Astrocyte (in vitro differentiated cells and primary cell): ENCODE measurements around the gene EML1. TPM values are rescaled to one million over a fixed set of nuclear protein-coding genes. Genes with fewer than 3 reads are reported as not detected.
A peak's percentile ranks its signal among the peaks of the same experiment; 100 is the strongest.

ENCODE experiments used
- DNase-seq: peaks from one replicate; pipeline ENCODE4 v3.0.0-alpha.2; 2010; ENCODE audit warnings: low read depth
- FAIRE-seq: peaks from 2 replicates; lab custom pipeline; 2011; peaks lifted over from hg19 to GRCh38; lab: Jason Lieb, UNC
- H2AFZ ChIP-seq: 2 replicates; pipeline ENCODE4 v1.6.0; 2012; ENCODE audit warnings: low read depth, low read length, inconsistent platforms
- H3K27ac ChIP-seq: 2 replicates; pipeline ENCODE4 v1.5.1; 2011; ENCODE audit warnings: low read depth, low read length, inconsistent platforms
- H3K27me3 ChIP-seq: 2 replicates; pipeline ENCODE4 v1.6.0; 2011; ENCODE audit warnings: low read length, inconsistent platforms; ENCODE audit not compliant: insufficient read depth
- H3K36me3 ChIP-seq: 2 replicates; pipeline ENCODE4 v1.5.1; 2011; ENCODE audit warnings: low read length, inconsistent platforms; ENCODE audit not compliant: insufficient read depth
- H3K4me1 ChIP-seq: 2 replicates; pipeline ENCODE4 v1.5.1; 2011; ENCODE audit warnings: low read length, inconsistent platforms; ENCODE audit not compliant: insufficient read depth
- H3K4me2 ChIP-seq: 2 replicates; pipeline ENCODE4 v1.6.0; 2012; ENCODE audit warnings: low read length, inconsistent platforms
- H3K4me3 ChIP-seq: 2 replicates; pipeline ENCODE4 v1.5.1; 2011; ENCODE audit warnings: low read depth, mild to moderate bottlenecking, low read length, inconsistent platforms; ENCODE audit not compliant: insufficient read depth
- H3K79me2 ChIP-seq: 2 replicates; pipeline ENCODE4 v1.6.0; 2012; ENCODE audit warnings: mild to moderate bottlenecking, low read length, inconsistent platforms; ENCODE audit not compliant: insufficient read depth
- H3K9ac ChIP-seq: 2 replicates; pipeline ENCODE4 v1.6.0; 2012; ENCODE audit warnings: mild to moderate bottlenecking, low read length, inconsistent platforms
- H3K9me3 ChIP-seq: 2 replicates; pipeline ENCODE4 v1.5.1; 2012; ENCODE audit warnings: low read depth, mild to moderate bottlenecking, low read length, inconsistent platforms; ENCODE audit not compliant: insufficient read depth
- H4K20me1 ChIP-seq: 2 replicates; pipeline ENCODE4 v1.6.0; 2012; ENCODE audit warnings: low read length, inconsistent platforms; ENCODE audit not compliant: insufficient read depth
- H3K27ac Mint-ChIP-seq: one replicate; pipeline ENCODE4 v1.8.0; 2021; ENCODE audit warnings: mild to moderate bottlenecking, mixed read lengths; ENCODE audit not compliant: unreplicated experiment
- H3K27me3 Mint-ChIP-seq: one replicate; pipeline ENCODE4 v1.8.0; 2021; ENCODE audit warnings: low read depth, mixed read lengths; ENCODE audit not compliant: unreplicated experiment
- H3K36me3 Mint-ChIP-seq: one replicate; pipeline ENCODE4 v1.8.0; 2021; ENCODE audit warnings: low read depth, mixed read lengths; ENCODE audit not compliant: unreplicated experiment
- H3K4me1 Mint-ChIP-seq: one replicate; pipeline ENCODE4 v1.8.0; 2021; ENCODE audit warnings: low read depth, mixed read lengths; ENCODE audit not compliant: unreplicated experiment
- H3K4me3 Mint-ChIP-seq: one replicate; pipeline ENCODE4 v1.8.0; 2021; ENCODE audit warnings: mild to moderate bottlenecking, moderate library complexity, mixed read lengths; ENCODE audit not compliant: unreplicated experiment
- H3K9me3 Mint-ChIP-seq: one replicate; pipeline ENCODE4 v1.8.0; 2021; ENCODE audit warnings: mild to moderate bottlenecking, mixed read lengths; ENCODE audit not compliant: unreplicated experiment
- CTCF ChIP-seq: IDR thresholded peaks from 2 replicates; pipeline ENCODE4 v1.5.1; 2011; ENCODE audit warnings: low read depth, mild to moderate bottlenecking, inconsistent platforms, low read length, moderate library complexity; ENCODE audit not compliant: insufficient read depth
- EZH2 ChIP-seq: IDR thresholded peaks from 2 replicates; pipeline ENCODE4 v1.6.1; 2012; ENCODE audit warnings: mild to moderate bottlenecking, low read length, inconsistent platforms; ENCODE audit not compliant: insufficient read depth
- total RNA-seq: library from RNA; stranded (reverse); gene quantifications from 2 replicates; pipeline ENCODE4 v1.2.1, GENCODE V29; 2021

The EML1 gene
- total RNA-seq, 1 donor from 2014 or later: 17.1 TPM

DNA sequence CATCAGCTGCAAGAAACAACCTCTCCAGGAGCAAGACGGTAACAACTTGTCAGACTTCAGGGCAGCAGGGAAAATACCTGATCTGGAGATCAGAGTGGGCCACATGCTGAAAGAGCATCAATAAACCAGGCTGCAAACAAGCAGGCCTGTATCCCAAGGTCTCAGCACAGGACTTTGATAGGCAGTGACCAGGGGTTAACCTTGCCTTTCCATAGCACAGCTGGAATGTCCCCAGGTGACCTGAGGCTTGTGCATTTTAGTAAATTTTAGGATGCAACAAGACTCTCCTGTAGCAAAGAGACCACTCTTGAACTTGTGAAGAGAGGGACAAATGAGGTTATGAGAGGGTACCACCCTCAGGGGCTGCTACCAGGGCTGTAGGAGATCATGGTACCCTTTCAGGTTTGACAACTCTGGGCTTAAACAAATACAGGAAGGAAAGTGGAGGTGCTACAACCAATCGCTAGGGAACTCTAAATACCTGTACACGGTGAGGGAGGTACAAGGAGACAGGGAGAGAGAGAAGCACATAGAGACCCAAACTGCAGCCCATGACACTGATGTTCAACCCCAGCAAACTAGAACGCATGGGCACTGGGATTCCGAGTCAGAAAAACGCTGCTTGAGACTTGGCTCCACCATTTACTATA, 176.6 kb downstream of the EML1 start:
- H3K27ac Mint-ChIP-seq: peak overlapping the region; percentile 62
- Histone ChIP-seq H3K36me3 (no peaks in the 10 kb centered on the region), H2AFZ (no peak overlapping the region), H3K27me3 (no peaks in the 10 kb centered on the region), H3K4me1 (peaks cover 23% of the 10 kb centered on the region), H3K27ac (peak overlapping the region; percentile 17), H3K4me2 (peak overlapping the region; percentile 67), H3K79me2 (peaks cover 29% of the 10 kb centered on the region), H4K20me1 (peaks cover 22% of the 10 kb centered on the region), H3K9ac (no peak overlapping the region), H3K9me3 (peaks cover 4% of the 10 kb centered on the region), H3K4me3 (no peak overlapping the region)
- H3K36me3 Mint-ChIP-seq: peaks cover 3% of the 10 kb centered on the region
- H3K27me3 Mint-ChIP-seq: peaks cover 13% of the 10 kb centered on the region
- TF ChIP-seq CTCF: no peak
- no peak for TF ChIP-seq EZH2
- no peak for FAIRE-seq
- H3K9me3 Mint-ChIP-seq: peaks cover 6% of the 10 kb centered on the region
- H3K4me3 Mint-ChIP-seq: peak overlapping the region; percentile 86
- no peak for DNase-seq
- peaks cover 16% of the 10 kb centered on the region for H3K4me1 Mint-ChIP-seq

DNA sequence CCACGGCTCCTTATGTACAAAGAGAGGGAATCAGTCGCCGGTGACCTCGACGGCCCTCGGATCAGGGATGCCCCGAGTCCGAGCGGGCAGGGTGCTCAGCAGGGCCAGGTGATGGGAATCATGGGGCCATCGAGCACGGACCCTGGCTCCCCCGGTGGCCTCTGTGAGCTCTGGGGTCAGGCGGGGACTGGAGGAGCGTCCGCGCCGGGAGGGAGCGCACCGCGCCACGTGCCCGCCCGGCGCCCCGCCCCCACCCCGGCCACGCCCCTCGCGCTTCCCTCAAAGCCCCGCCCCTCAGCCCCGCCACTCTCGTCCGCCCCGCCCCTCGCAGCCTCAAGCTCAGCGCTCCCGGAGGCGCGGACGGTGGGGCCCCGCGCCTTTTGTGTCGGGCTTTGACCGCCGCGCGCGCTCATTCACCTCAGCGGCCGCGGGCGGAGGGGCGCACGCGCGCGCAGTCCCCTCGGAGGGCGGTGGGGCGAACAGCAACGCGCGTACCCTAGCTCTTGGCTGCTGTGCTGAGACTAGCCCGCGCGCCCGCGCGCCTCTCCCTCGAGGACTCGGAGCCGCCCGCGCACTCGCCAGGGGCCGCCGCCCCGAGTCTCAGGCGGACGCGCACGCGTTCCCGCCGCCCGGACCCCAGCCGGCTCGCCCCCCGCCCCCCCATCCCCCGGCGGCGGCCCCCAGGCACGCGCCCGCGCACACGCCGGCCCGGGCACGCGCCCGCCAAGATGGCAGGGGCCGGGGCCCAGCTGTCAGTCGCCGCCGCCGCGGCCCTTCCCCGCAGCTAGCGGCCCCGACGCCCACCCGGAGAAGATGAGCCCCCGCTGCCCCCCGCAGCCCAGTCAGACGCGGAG, 178.1 kb downstream of the EML1 start:
- DNase-seq: peak; percentile 74

More for the DNA sequence above, 178.1 kb downstream of the EML1 start:
- no peak for TF ChIP-seq EZH2
- TF ChIP-seq CTCF: no peak
- FAIRE-seq: no peak
- peak overlapping the region; percentile 93 for H3K4me2 ChIP-seq
- H3K9me3 Mint-ChIP-seq: peaks cover 6% of the 10 kb centered on the region
- H3K27me3 Mint-ChIP-seq: peaks cover 11% of the 10 kb centered on the region
- H3K36me3 ChIP-seq: no peaks in the 10 kb centered on the region
- peaks cover 14% of the 10 kb centered on the region for H3K4me1 Mint-ChIP-seq
- peak overlapping the region; percentile 58 for H3K4me3 ChIP-seq
- peaks cover 44% of the 10 kb centered on the region for H3K79me2 ChIP-seq
- peaks cover 7% of the 10 kb centered on the region for H3K9me3 ChIP-seq
- peak overlapping the region; percentile 51 for H3K27ac ChIP-seq
- peaks cover 32% of the 10 kb centered on the region for H4K20me1 ChIP-seq
- H3K9ac ChIP-seq: peak overlapping the region; percentile 78
- H2AFZ ChIP-seq: peak overlapping the region; percentile 72
- H3K36me3 Mint-ChIP-seq: peaks cover 3% of the 10 kb centered on the region
- H3K4me1 ChIP-seq: peaks cover 23% of the 10 kb centered on the region
- H3K27me3 ChIP-seq: no peaks in the 10 kb centered on the region
- peak overlapping the region; percentile 86 for H3K4me3 Mint-ChIP-seq
- no peak overlapping the region for H3K27ac Mint-ChIP-seq
